Measurements from ENCODE around the gene MDM1. TPM values are rescaled to one million over a fixed set of nuclear protein-coding genes. Genes with fewer than 3 reads are reported as not detected.

The MDM1 gene
- total RNA-seq, 2 experiments from 2014 or later = 26.2 to 30.8 TPM

DNA sequence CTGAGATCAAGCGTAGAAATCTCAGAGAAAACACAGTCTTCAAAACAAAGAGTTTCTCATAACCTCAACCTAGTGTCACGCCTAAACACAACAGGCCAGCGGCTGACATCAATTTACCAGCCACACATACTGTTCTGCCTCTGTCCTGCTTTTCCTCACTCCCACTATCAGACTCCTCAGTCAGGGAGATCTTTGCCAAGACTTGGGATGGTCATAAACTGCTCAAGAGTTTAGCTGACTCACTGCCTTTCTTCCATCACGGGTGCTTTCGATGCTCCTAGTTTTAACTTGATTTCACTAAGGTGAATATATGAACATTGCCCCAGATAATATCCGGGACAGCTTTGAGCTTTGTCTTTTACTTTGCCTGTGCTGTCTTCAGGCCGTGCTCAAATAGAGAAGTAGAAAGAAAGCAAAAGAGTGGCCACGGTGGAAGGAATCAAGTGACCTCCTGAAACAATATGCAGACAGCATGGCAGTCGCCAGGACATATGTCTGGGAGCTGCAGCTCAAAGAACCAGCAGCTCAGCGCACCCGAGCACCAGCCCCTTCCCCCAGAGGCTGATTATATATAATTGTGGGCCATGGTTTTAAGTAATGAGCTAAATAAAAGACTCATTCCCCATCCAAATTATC is 12.1 kb downstream of the MDM1 start:
- CTCF ChIA-PET (ENCODE audit: unreplicated experiment) = interaction anchor here (0.7 kb wide), 1 partner anchor 10 kb away, joined by 3 read pairs; no protein-coding TSS in a partner anchor
- BruUV-seq (replicated peaks) = no TSS peak
- H3K4me2 ChIP-seq (ENCODE audit: low read length) = no peak overlapping the region
- no peaks in the 10 kb centered on the region for H3K4me1 ChIP-seq (ENCODE audit: insufficient read depth, low read length, poor library complexity, severe bottlenecking)
- H3K9me3 ChIP-seq (ENCODE audit: low read length) = no peaks in the 10 kb centered on the region
- H3K4me3 ChIP-seq (ENCODE audit: low read depth, low read length, poor library complexity, severe bottlenecking) = no peak overlapping the region
- no peaks in the 10 kb centered on the region for H3K9me2 ChIP-seq (ENCODE audit: insufficient read depth, low read length)
- POLR2A ChIA-PET = interaction anchor here (0.6 to 2.6 kb wide), 3 partner anchors 11 to 1033 kb away, joined by 3 to 11 read pairs (median 5); no protein-coding TSS in a partner anchor
- intact Hi-C loops (cut with micrococcal nuclease; ENCODE audit: unreplicated experiment) = loop anchor here (5.0 kb wide), 1 partner anchor 963 kb away; no protein-coding TSS in a partner anchor
- H3K27ac ChIP-seq (ENCODE audit: low read depth, low read length, poor library complexity, severe bottlenecking) = no peak overlapping the region
- no peak for DNase-seq (ENCODE audit: low spot score)
- no peaks in the 10 kb centered on the region for H3K79me2 ChIP-seq (ENCODE audit: insufficient read depth, low read depth, low read length)
- no peaks in the 10 kb centered on the region for H4K20me1 ChIP-seq (ENCODE audit: insufficient read depth, low read length)
- H2AFZ ChIP-seq (ENCODE audit: low read length) = no peak overlapping the region
- H3K36me3 ChIP-seq (ENCODE audit: insufficient read depth, low read length) = peaks cover 24% of the 10 kb centered on the region; the same call in 1 of the 2 replicates
- TF ChIP-seq CTCF (conservative IDR thresholded peaks at IDR 0.05; ENCODE audit: low read length) = no peak
- no peak for TF ChIP-seq EZH2phosphoT487 (IDR thresholded peaks at IDR 0.05; ENCODE audit: borderline replicate concordance, low read depth, low read length)

DNA sequence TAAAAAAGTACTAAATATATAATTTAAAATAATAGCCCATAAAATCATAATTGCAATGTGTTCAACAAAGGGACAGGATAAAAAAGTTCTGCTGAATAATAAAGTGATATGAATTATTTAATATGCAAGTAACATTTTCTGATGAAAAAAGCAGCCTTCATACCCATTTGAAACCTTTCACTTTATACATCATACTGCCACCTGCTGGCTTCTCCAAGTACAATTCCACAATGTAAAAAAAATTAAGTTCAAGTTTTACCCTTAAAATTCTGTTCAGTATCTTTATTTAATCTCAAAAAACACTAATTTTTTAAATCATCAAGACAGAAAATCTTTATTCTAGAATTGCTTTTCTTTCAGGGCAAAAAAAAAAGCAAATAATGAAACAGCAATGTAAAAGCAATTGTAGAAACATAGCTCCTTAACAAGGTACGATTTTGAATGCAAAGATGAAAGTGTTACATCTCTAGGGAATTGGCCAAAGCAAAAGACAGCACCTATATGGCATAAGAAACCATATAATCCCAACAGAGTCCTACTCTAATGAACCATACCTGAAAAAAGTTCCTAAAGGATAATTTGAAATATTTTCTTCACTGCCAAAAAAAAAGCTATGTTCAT is 15.0 kb downstream of the MDM1 start:
- H2AFZ ChIP-seq (ENCODE audit: low read length) = no peak overlapping the region
- CTCF ChIA-PET (ENCODE audit: unreplicated experiment) = interaction anchor here (1.0 to 1.2 kb wide), 2 partner anchors 13 to 94 kb away, joined by 3 to 5 read pairs; no protein-coding TSS in a partner anchor
- no peaks in the 10 kb centered on the region for H3K9me2 ChIP-seq (ENCODE audit: insufficient read depth, low read length)
- no peaks in the 10 kb centered on the region for H3K79me2 ChIP-seq (ENCODE audit: insufficient read depth, low read depth, low read length)
- intact Hi-C loops (cut with micrococcal nuclease; ENCODE audit: unreplicated experiment) = loop anchor here (1.0 to 5.0 kb wide), 2 partner anchors 94 to 960 kb away; no protein-coding TSS in a partner anchor
- POLR2A ChIA-PET = interaction anchor here (1.0 to 1.2 kb wide), 2 partner anchors 10 to 94 kb away, joined by 4 to 5 read pairs; no protein-coding TSS in a partner anchor
- no peak overlapping the region for H3K4me3 ChIP-seq (ENCODE audit: low read depth, low read length, poor library complexity, severe bottlenecking)
- H4K20me1 ChIP-seq (ENCODE audit: insufficient read depth, low read length) = no peaks in the 10 kb centered on the region
- BruUV-seq (replicated peaks) = no TSS peak
- TF ChIP-seq CTCF (conservative IDR thresholded peaks at IDR 0.05; ENCODE audit: low read length) = peak; percentile 95
- no peak for TF ChIP-seq EZH2phosphoT487 (IDR thresholded peaks at IDR 0.05; ENCODE audit: borderline replicate concordance, low read depth, low read length)
- no peaks in the 10 kb centered on the region for H3K4me1 ChIP-seq (ENCODE audit: insufficient read depth, low read length, poor library complexity, severe bottlenecking)
- no peaks in the 10 kb centered on the region for H3K9me3 ChIP-seq (ENCODE audit: low read length)
- no peak overlapping the region for H3K27ac ChIP-seq (ENCODE audit: low read depth, low read length, poor library complexity, severe bottlenecking)
- peaks cover 43% of the 10 kb centered on the region for H3K36me3 ChIP-seq (ENCODE audit: insufficient read depth, low read length)
- H3K4me2 ChIP-seq (ENCODE audit: low read length) = no peak overlapping the region
- peak; percentile 72 for DNase-seq (ENCODE audit: low spot score)
